Progenitor cell of endocrine pancreas (in vitro differentiated cells): Measurements from ENCODE around the gene TECPR2. TPM values are rescaled to one million over a fixed set of nuclear protein-coding genes. Genes with fewer than 3 reads are reported as not detected.

ENCODE experiments used
- DNase-seq: peaks from one replicate; pipeline ENCODE4 v3.0.0; 2021; ENCODE audit warnings: low spot score; ENCODE audit not compliant: unreplicated experiment
- H3K27ac Mint-ChIP-seq: 2 replicates; pipeline ENCODE4 v1.8.0; 2021; ENCODE audit warnings: mild to moderate bottlenecking, moderate library complexity, mixed read lengths
- H3K27me3 Mint-ChIP-seq: 2 replicates; pipeline ENCODE4 v1.8.0; 2021; ENCODE audit warnings: mixed read lengths
- H3K36me3 Mint-ChIP-seq: 2 replicates; pipeline ENCODE4 v1.8.0; 2022; ENCODE audit warnings: mixed read lengths; ENCODE audit not compliant: insufficient read depth
- H3K4me1 Mint-ChIP-seq: 2 replicates; pipeline ENCODE4 v1.8.0; 2021; ENCODE audit warnings: low read depth, mixed read lengths
- H3K4me3 Mint-ChIP-seq: 2 replicates; pipeline ENCODE4 v1.8.0; 2021; ENCODE audit warnings: low read depth, mild to moderate bottlenecking, moderate library complexity, mixed read lengths
- H3K9me3 Mint-ChIP-seq: 2 replicates; pipeline ENCODE4 v1.8.0; 2021; ENCODE audit warnings: low read depth, mixed read lengths
- CTCF ChIP-seq: fragments of 200-600 bp; sonication (generic); IDR thresholded peaks from one replicate; pipeline ENCODE4 v1.5.0; 2021; ENCODE audit warnings: antibody characterized with exemption, mild to moderate bottlenecking; ENCODE audit not compliant: unreplicated experiment
- total RNA-seq: library from RNA; stranded (reverse); gene quantifications from 2 replicates; pipeline ENCODE4 v1.2.1, GENCODE V29; 2021

TECPR2 gene
- total RNA-seq, 1 donor from 2014 or later = 34.2 TPM

GRCh38 chr14:102511538-102511937, 148.8 kb downstream of the TECPR2 start:
- Mint-ChIP-seq H3K4me3 (no peak overlapping the region), H3K36me3 (peaks cover 4% of the 10 kb centered on the region), H3K27ac (no peak overlapping the region), H3K4me1 (peaks cover 15% of the 10 kb centered on the region), H3K9me3 (no peaks in the 10 kb centered on the region), H3K27me3 (no peaks in the 10 kb centered on the region)
- TF ChIP-seq CTCF = no peak
- DNase-seq = no peak

- no peaks in the 10 kb centered on the region for H3K27me3 Mint-ChIP-seq
- no peak overlapping the region for H3K27ac Mint-ChIP-seq
- H3K36me3 Mint-ChIP-seq = peaks cover 4% of the 10 kb centered on the region
- H3K4me1 Mint-ChIP-seq = peaks cover 15% of the 10 kb centered on the region
- no peak for TF ChIP-seq CTCF
- no peaks in the 10 kb centered on the region for H3K9me3 Mint-ChIP-seq
- no peak overlapping the region for H3K4me3 Mint-ChIP-seq
- no peak for DNase-seq
These were observed 150.1 kb downstream of the TECPR2 start for GRCh38 chr14:102512793-102513300.

GRCh38 chr14:102513899-102514772, 151.4 kb downstream of the TECPR2 start:
- Mint-ChIP-seq H3K4me3 (no peak overlapping the region), H3K27me3 (no peaks in the 10 kb centered on the region), H3K36me3 (no peaks in the 10 kb centered on the region), H3K9me3 (no peaks in the 10 kb centered on the region), H3K4me1 (peaks cover 5% of the 10 kb centered on the region), H3K27ac (no peak overlapping the region)
- no peak for DNase-seq
- TF ChIP-seq CTCF = no peak

- TF ChIP-seq CTCF = no peak
- no peaks in the 10 kb centered on the region for H3K9me3 Mint-ChIP-seq
- no peak for DNase-seq
- no peaks in the 10 kb centered on the region for H3K27me3 Mint-ChIP-seq
- H3K4me3 Mint-ChIP-seq = no peak overlapping the region
- no peak overlapping the region for H3K27ac Mint-ChIP-seq
- no peaks in the 10 kb centered on the region for H3K36me3 Mint-ChIP-seq
- peaks cover 5% of the 10 kb centered on the region for H3K4me1 Mint-ChIP-seq
These were observed 152.4 kb downstream of the TECPR2 start for GRCh38 chr14:102514987-102515733.
